HUES48 (cell line): ENCODE measurements around the gene SRSF12.
"Not testable (repeated sequence)": the region's sequence is repeated elsewhere in the genome, so short reads cannot be mapped to it uniquely, and the experiment has no call there.

Experiments used
- H3K27ac ChIP-seq: one replicate; pipeline ENCODE4 v1.7.0; 2013; ENCODE audit warnings: low read depth, low read length, inconsistent platforms
- H3K27me3 ChIP-seq: 2 replicates; pipeline ENCODE4 v1.6.1; 2013; ENCODE audit warnings: mild to moderate bottlenecking, low read length; ENCODE audit not compliant: control insufficient read depth, insufficient read depth
- H3K36me3 ChIP-seq: 2 replicates; pipeline ENCODE4 v1.6.1; 2013; ENCODE audit warnings: low read length; ENCODE audit not compliant: control insufficient read depth, insufficient read depth
- H3K4me1 ChIP-seq: 2 replicates; pipeline ENCODE4 v1.6.1; 2013; ENCODE audit warnings: mild to moderate bottlenecking, low read length; ENCODE audit not compliant: control insufficient read depth, insufficient read depth
- H3K4me3 ChIP-seq: 2 replicates; pipeline ENCODE4 v1.5.1; 2013; ENCODE audit warnings: mild to moderate bottlenecking, low read depth, low read length
- H3K9ac ChIP-seq: 2 replicates; pipeline ENCODE4 v1.6.1; 2013; ENCODE audit warnings: mild to moderate bottlenecking, low read depth, low read length, moderate library complexity
- H3K9me3 ChIP-seq: 2 replicates; pipeline ENCODE4 v1.6.1; 2013; ENCODE audit warnings: low read length; ENCODE audit not compliant: control insufficient read depth, insufficient read depth

The SRSF12 gene

DNA sequence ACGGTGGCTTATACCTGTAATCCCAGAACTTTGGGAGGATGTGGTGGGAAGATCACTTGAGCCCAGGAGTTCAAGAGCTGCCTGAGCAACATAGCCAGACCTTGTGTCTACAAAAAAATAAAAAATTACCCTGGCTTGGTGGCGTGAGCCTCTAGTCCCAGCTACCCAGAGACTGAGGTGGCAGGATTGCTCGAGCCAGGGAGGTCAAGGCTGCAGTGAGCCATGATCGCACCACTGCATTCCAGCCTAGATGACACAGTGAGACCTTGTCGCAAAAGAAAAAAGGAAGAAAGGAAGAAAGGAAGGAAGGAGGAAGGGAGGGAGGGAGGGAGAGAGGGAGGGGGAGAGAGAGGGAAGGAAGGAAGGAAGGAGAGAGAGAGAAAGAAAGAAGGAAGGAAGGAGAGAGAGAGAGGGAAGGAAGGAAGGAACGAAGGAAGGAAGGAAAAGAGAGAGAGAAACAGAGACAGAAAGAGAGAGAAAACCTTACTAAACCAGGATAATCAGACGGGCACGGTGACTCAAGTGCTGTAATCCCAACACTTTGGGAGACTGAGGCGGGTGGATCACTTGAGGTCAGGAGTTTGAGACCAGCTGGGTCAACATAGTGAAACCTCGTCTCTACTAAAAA is 48.2 kb downstream of the SRSF12 start:
- no peaks in the 10 kb centered on the region for H3K27me3 ChIP-seq

DNA sequence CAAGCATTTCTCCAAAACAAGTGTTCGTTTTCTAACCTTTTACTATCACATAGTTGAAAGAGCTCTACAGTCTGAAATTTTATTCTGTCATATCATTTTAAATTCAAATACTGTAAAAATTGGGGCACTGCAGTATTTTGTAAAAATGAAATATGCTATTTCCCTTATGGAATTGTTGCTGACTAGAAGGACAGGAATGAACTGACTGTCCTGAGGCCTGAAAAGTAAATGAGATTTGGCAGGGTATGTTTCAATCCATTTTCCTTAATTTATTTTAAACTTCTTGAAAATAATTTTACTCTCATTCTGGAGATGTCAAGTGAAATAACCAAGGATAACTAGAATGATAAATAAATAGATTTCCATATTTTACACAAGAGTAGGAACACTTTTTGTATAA is 49.2 kb downstream of the SRSF12 start:
- no peak overlapping the region for H3K9ac ChIP-seq
- H3K4me1 ChIP-seq: no peaks in the 10 kb centered on the region
- H3K27me3 ChIP-seq: no peaks in the 10 kb centered on the region
- H3K36me3 ChIP-seq: no peaks in the 10 kb centered on the region
- H3K9me3 ChIP-seq: no peaks in the 10 kb centered on the region
- H3K27ac ChIP-seq: no peak overlapping the region
- no peak overlapping the region for H3K4me3 ChIP-seq

More for the DNA sequence above, 48.2 kb downstream of the SRSF12 start:
- Histone ChIP-seq H3K9ac (no peak overlapping the region), H3K36me3 (no peaks in the 10 kb centered on the region), H3K4me3 (no peak overlapping the region), H3K9me3 (no peaks in the 10 kb centered on the region), H3K4me1 (no peaks in the 10 kb centered on the region), H3K27ac (no peak overlapping the region)

DNA sequence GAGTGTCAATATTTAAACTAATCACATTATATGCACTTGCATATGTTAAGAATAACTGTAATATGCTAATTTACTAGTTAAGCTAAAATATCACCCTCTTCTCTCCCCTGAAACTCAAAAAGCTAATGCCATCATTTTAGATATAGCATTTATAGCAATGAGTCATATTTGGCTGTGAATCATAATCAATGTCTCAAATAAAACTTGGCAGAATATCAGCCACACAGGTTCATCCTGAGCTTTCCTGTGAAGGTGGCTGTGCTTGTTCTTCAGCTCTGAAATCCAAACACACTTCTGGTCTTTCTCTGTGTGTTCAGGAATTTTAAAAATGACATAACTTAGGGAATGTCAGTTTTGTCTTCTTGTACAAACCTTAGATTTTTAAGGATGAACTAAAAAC is 50.1 kb downstream of the SRSF12 start:
- Histone ChIP-seq H3K36me3 (no peaks in the 10 kb centered on the region), H3K4me3 (no peak overlapping the region), H3K9me3 (no peaks in the 10 kb centered on the region), H3K27ac (no peak overlapping the region), H3K27me3 (no peaks in the 10 kb centered on the region), H3K4me1 (no peaks in the 10 kb centered on the region), H3K9ac (no peak overlapping the region)

DNA sequence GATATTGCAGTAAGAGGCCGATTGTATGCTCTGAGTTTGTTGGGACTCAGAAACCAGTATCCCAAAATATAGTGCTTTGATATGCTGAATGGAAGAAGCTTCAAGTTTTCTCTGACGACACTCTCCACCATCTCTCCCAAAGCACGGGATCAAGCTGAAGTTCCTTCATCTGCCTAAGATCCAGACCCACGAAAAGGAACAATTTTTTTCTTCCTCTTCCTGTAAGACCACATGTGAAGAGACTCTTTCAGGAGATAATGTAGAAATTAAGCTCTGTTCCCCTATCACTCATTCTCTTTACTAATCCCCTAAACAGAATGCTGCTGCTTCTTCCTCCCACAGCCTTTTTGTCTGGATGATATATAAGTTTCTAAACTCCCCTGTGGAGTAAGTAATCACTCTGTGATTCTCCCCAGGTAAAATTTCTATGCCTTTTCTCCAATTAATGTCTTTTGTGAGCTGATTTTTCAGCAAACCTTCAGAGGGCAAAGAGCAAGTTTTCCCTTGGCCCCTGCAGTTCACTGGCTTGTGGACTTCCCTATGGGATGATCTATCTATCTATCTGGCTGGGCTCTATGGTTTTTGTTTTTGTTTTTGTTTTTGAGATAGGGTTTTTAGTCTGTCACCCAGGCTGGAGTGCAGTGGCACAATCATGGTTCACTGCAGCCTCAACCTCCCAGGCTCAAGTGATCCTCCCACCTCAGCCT is 50.8 kb downstream of the SRSF12 start:
- Histone ChIP-seq H3K27me3 (no peaks in the 10 kb centered on the region), H3K4me1 (no peaks in the 10 kb centered on the region), H3K4me3 (no peak overlapping the region), H3K9ac (no peak overlapping the region), H3K27ac (no peak overlapping the region), H3K9me3 (no peaks in the 10 kb centered on the region), H3K36me3 (no peaks in the 10 kb centered on the region)

DNA sequence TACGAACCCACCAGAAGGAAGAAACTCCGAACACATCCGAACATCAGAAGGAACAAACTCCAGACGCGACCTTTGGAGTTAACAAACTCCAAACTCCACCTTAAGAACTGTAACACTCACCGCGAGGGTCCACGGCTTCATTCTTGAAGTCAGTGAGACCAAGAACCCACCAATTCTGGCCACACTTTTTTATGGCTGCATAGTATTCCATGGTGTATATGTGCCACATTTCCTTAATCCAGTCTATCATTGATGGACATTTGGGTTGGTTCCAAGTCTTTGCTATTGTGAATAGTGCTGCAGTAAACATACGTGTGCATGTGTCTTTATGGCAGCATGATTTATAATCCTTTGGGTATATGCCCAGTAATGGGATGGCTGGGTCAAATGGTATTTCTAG is 51.8 kb downstream of the SRSF12 start:
- H3K9ac ChIP-seq, H3K4me3 ChIP-seq, H3K36me3 ChIP-seq, H3K9me3 ChIP-seq, H3K27ac ChIP-seq, H3K4me1 ChIP-seq, H3K27me3 ChIP-seq: not testable (repeated sequence)

DNA sequence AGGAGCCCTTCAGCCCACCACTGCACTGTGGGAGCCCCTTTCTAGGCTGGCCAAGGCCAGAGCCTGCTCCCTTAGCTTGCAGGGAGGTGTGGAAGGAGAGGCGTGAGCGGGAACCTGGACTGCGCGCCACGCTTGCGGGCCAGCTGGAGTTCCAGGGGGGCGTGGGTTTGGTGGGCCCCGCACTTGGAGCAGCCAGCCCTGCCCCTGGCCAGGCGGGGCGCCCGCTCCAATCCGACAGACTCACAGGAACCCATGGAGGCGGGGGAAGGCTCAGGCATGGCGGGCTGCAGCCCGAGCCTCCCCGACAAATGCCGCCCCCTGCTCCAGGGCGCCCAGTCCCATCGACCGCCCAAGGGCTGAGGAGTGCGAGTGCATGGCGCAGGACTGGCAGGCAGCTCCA is 52.9 kb downstream of the SRSF12 start:
- not testable (repeated sequence) for H3K9ac ChIP-seq, H3K27ac ChIP-seq, H3K9me3 ChIP-seq, H3K27me3 ChIP-seq, H3K4me3 ChIP-seq, H3K36me3 ChIP-seq, H3K4me1 ChIP-seq

DNA sequence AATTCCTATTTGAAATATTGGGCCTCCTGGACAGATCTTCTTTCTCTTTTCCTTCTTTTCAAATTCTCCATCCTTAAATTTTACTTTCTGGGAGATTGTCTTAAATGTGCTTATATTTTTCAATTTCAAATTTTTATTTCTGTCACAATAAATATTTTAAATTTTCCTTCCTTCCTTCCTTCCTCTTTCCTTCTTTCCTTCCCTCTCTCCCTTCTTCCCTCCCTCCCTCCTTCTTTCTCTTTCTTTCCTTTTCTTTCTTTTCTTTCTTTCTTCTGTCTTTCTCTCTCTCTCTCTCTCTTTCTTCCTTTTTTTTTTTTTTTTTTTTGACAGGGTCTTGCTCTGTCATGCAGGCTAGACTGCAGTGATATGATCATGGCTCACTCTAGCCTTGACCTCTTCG is 54.0 kb downstream of the SRSF12 start:
- no peaks in the 10 kb centered on the region for H3K27me3 ChIP-seq
- no peaks in the 10 kb centered on the region for H3K9me3 ChIP-seq
- H3K4me3 ChIP-seq: no peak overlapping the region
- H3K4me1 ChIP-seq: no peaks in the 10 kb centered on the region
- H3K36me3 ChIP-seq: no peaks in the 10 kb centered on the region
- H3K9ac ChIP-seq: no peak overlapping the region
- H3K27ac ChIP-seq: no peak overlapping the region

DNA sequence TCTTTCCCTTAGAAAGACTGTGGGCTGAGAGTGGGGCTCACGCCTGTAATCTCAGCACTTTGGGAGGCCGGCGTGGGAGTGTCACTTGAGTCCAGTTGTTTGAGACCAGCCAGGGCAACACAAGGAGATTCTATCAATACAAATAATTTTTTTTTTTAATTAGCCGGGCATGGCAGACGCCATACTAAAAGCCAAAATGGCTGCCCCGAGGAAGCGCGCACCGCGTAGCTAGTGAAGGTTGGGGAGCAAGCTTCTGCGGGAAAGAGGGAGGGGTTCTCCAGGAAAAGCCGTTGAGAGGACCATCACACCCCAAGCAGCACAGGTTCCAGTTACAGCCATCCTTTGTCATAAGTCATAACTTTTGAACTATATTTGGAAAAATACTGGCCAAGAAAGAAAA is 58.6 kb downstream of the SRSF12 start:
- no peaks in the 10 kb centered on the region for H3K9me3 ChIP-seq
- no peak overlapping the region for H3K4me3 ChIP-seq

DNA sequence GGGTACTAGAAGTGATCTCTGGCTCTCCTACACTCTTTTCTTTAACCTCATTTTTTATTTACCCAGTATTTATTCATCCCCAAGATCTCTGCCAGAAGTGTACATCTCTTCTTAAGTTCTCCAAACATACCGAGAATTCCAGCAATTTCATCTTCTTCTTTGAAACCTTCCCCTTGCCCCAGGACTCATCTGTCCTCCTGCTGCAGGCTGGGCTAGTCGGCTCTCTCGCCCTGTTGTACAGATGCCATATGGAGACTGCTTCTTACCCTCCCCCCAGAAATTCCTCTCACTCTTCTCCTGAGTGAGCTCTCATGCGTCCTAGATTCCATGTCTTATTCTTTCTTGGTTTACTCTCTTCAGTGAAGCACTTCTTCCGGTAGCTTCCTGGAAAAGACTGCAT is 59.2 kb downstream of the SRSF12 start:
- Histone ChIP-seq H3K4me3 (no peak overlapping the region), H3K9ac (no peak overlapping the region), H3K4me1 (peaks cover 4% of the 10 kb centered on the region; the same call in 1 of the 2 replicates), H3K9me3 (no peaks in the 10 kb centered on the region), H3K36me3 (no peaks in the 10 kb centered on the region), H3K27ac (no peak overlapping the region), H3K27me3 (no peaks in the 10 kb centered on the region)

More for the DNA sequence above, 58.6 kb downstream of the SRSF12 start:
- H3K36me3 ChIP-seq: no peaks in the 10 kb centered on the region
- H3K9ac ChIP-seq: no peak overlapping the region
- peaks cover 4% of the 10 kb centered on the region; the same call in 1 of the 2 replicates for H3K4me1 ChIP-seq
- H3K27ac ChIP-seq: no peak overlapping the region
- no peaks in the 10 kb centered on the region for H3K27me3 ChIP-seq

DNA sequence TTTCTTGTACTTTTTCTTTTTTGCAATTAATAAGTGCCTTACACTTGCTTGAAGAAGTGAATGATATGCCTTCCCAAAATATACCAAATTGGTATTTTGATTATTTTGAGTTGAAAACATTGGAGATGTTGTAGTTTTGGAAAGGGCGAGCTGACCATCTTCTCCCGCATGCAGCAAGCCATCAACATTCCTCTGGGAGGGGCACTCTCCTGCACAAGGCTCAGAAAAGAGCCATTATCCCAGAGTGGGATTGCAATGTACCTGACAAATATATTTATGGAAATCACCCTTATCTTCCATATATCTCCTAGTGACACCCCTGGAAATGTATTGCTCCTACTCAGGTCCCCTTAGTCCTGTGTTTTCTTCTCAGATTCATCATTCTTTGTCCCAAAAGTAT is 60.1 kb downstream of the SRSF12 start:
- H3K27me3 ChIP-seq: no peaks in the 10 kb centered on the region
- no peaks in the 10 kb centered on the region for H3K36me3 ChIP-seq
- H3K9ac ChIP-seq: no peak overlapping the region
- no peaks in the 10 kb centered on the region for H3K9me3 ChIP-seq
- no peak overlapping the region for H3K4me3 ChIP-seq
- H3K4me1 ChIP-seq: peaks cover 4% of the 10 kb centered on the region; the same call in 1 of the 2 replicates
- no peak overlapping the region for H3K27ac ChIP-seq

DNA sequence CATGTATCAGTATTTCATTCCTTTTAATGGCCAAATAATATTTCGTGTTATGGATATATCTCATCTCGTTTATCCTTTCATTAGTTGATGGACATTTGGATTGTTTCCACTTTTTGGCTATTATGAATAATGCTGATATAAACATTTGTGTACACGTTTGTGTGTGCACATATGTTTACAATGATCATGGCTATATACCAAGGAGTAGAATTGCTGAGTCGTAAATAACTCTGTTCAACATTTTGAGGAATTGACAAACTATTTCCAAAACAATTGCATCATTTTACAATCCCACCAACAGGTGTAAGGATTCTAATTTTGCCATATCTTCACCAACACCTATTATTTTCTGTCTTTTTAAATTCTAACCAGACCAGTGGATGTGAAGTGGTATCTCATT is 63.7 kb downstream of the SRSF12 start:
- Histone ChIP-seq H3K27me3 (peaks cover 13% of the 10 kb centered on the region), H3K36me3 (no peaks in the 10 kb centered on the region), H3K4me3 (no peak overlapping the region), H3K4me1 (peaks cover 4% of the 10 kb centered on the region; the same call in 1 of the 2 replicates), H3K9ac (no peak overlapping the region), H3K9me3 (no peaks in the 10 kb centered on the region), H3K27ac (no peak overlapping the region)
